GM10847 (cell line): ENCODE measurements around the gene CDK5RAP2.

ENCODE experiments used
- POLR2A ChIP-seq: IDR thresholded peaks from 2 replicates; pipeline ENCODE4 v1.6.1; 2011; ENCODE audit not compliant: insufficient read length; ENCODE audit errors: extremely low read depth

CDK5RAP2 gene

DNA sequence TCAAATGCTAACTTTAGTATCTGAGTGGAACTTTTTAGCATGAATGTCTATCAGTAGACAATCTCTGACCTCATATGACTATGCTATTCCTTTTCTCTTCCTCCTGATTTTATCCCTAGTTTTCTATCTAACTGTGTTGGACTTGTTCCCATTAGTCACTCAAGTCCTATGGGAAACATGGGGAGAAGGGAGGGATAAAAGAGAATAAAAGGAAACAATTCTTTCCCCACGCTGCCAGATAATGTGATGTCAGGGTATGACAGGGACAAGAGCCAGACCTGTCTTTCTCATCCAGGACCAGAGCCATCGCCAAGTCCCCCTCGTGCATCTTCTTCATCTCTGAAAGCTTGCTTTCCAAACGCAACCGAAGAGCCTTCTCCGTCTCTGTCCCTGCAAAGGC lies 43.9 kb downstream of the CDK5RAP2 start:
- TF ChIP-seq POLR2A: no peak

DNA sequence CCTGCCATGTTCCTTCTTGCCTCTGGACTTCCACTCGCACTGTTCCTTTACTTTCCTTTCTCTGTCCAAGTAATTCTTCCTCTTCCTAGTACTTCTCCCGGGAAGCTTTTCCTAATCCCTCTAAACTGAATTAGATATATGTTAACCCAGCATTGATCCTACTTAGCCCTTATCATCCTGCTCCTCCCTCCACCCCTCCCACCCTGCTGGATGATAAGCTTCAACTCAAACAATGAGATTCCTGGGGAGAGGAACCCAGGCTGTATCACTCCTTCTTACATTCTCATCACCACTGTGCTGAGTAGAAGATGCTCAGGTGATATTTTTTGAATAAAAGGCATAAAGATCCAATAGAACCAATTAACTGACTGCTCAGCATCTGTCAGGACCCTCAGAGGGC lies 45.7 kb downstream of the CDK5RAP2 start:
- TF ChIP-seq POLR2A: no peak

DNA sequence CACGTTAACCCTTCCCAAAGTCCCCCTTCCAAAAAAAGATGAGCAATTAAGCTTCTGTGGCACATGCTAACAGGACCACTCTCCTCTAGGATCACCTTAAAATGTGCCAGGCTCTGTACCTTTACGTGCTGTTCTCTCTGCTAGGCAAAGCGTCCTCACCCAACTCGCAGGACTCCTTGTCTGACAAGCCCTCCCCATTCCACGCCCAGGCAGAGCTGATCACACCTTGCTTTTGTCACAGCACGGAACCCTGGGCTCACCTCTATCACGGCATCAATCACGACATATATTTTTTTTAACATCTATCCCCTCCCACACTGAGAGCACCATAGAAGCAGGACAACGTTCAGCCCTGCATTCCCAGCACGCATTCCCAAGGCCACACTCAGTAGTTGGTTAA lies 47.1 kb downstream of the CDK5RAP2 start:
- no peak for TF ChIP-seq POLR2A

DNA sequence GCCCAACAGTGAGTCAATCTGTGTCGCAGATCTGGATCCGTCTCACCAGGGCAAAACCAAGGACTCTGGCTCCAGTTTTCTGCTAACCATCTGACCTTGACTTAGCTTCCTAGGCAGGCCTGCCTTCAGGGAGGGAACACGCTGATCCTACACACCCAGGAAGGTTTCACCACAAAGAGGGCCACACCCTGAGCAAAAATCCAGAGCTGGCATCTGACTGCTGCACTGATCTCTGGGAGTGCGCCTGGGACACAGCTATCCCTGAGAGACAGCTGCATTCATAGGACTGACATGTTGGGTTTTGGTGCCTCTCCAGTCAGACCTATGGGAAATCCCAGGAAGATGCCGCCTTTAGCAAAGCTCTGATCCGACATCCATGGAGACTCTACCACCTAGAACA lies 47.5 kb downstream of the CDK5RAP2 start:
- TF ChIP-seq POLR2A: no peak

DNA sequence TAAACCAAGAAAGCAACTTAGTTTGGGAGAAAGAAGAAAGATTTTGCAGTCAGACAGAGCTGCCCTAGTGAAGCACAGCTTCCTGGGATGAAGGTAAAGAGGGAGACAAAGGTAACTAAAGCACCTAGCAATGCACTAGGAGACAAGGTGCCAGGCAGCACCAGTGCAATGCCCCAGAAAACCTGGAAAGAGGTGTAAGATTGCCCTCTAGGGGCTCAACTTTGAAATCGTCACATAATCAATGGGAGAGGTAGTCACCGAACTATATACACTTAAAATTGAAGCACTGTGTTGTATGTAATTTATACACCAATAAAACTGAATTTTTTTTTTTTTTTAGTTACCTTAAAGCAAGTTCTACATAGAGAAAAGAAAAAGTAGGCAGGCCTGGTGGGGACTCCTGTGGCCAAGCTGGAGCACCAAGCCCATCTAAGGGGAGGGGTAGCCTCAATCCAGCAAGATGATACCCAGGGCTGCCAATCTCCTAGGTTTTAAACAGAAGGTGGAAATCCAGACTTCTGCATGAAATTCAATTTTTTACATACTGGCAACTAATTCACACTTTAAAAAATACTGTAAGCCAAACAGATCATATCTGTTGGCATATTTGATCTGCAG lies 48.2 kb downstream of the CDK5RAP2 start:
- TF ChIP-seq POLR2A: no peak

DNA sequence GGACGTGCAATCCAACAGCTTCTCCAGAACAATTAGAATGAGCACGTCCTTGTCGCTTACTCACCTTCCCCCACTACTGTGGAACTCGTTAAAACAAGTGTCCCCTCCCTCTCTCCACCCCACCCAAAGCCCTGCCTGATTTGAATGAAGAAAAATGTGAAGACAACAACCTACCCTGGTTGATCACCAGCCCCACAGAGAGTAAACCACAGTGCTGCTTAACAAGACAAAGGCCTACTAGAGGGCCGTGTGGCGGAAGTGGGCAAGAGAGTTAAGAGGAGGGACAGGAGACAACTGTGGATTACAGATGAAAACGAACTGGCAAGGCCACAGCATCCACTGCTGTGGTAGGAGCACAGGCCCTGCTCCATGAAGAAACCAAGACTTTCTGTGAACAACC lies 51.1 kb downstream of the CDK5RAP2 start:
- no peak for TF ChIP-seq POLR2A

DNA sequence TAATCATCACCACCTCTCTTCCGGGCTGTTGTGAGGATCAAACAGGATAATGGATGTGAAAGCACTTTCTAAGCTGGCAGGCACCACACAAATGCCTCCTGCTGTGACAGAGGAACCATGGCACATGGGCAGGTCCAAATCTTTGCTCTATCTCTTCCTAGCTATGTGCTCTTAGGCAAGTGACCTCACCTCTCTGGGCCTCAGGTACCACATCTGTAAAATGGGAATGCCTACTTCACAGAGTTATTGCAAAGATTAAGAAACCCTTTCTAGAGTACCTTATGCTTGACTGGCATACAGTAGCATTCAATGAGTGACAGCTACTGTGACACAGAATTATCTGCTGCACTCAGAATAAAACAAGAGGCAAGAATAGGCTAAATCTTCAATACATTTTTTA lies 51.6 kb downstream of the CDK5RAP2 start:
- no peak for TF ChIP-seq POLR2A

DNA sequence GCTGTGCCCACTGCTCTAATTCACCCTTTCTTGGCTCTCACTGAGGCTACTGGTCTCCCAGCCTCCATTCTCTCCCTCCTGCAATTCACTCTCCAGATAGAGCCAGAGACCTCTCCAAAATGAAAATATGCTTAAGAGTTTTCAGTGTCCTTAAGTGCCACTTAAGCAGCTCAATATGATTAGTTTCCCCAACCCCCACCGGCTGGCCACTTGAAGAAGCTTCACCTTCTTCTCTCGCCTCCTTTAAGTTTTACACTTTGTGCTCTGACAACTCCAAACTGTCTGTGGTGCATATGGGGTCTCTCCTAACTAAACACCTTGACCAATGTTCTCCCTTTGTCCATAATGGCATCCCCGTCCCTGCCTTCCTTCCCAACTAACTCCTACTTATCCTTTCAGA lies 53.4 kb downstream of the CDK5RAP2 start:
- TF ChIP-seq POLR2A: no peak

DNA sequence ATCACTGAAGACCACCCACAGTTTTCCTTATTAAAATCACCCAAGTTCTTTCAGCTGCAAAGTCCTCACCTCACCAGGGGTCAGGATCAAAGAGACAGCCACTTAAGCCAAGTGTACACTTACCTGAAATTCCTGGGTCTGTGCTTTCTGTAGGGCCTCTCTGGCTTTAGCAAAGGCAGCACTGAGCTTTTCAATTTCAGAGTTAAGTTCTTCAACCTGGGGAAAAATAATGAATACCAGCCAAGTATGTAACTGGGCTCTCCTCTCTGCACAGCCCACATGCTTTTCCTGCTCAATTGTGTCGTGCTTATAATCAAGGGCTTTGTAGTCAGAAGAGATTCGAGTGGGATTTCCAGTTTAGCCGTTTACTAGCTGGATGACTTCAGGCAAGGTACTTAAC lies 55.1 kb downstream of the CDK5RAP2 start:
- no peak for TF ChIP-seq POLR2A

DNA sequence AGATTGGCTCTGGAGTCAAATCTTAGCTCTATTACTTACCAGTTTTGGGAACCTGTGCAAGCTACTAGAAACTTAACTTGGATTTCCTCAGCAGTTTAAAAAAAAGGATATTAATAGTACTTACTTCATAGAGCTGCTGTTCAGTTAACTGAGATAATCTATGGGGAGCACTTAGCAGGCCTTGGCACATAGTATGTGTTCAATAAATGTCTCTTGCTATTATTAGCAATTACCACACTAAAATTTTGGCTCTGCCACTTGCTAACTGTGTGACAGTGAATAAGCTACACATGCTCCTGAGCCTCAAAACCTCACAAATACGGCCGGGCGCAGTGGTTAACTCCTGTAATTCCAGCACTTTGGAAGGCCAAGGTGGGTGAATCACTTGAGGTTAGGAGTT lies 55.9 kb downstream of the CDK5RAP2 start:
- TF ChIP-seq POLR2A: no peak

DNA sequence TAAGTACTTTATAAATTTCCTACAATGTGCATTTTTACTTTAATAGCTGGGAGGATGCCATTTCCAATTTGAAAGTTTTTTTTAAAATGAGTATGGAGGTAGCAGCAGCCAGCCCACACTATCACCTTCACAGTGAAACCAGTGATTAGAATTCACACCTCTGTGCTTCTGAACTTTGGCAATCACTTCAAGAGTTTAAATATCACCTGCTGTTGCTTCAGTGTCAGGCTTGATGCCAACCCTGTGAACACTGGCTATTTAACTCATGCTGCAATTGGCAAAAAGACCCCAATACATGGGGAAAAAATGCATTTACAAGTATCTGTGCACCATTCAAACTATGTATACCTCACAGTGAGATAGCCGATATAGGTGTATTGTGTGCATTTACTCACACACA lies 57.4 kb downstream of the CDK5RAP2 start:
- TF ChIP-seq POLR2A: no peak

DNA sequence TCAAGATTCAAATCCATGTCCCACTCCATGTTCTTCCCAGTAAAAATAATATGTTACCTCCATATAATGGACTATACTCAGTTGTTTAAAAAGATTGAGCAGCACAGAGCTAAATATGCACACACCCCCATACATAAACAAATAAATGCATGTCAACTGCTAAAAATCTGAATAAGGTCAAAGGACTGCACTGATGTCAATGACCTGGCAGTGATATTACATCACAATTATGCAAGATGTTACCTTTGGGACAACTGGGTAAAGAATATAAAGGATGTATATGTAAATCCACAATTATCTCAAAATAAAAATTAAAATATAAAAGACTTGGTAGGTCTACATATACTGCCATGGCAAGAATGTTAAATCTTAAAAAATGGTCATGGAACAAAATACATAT lies 57.9 kb downstream of the CDK5RAP2 start:
- no peak for TF ChIP-seq POLR2A

DNA sequence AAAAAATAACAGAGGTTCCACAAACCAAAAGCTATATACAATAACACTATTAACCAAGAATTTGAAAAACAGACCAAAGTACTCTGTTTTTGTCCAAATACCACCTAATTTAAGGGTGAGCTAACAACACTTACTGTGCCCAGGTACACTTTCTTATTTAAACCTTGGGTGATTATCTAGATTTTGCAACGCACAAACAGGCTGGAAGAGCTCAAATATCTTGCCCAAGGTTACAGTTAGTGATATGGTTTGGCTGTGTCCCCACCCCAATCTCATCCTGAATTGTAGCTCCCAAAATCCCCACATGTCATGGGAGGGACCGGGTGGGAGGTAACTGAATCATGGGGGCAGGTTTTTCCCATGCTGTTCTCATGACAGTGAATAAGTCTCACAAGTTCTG lies 58.9 kb downstream of the CDK5RAP2 start:
- TF ChIP-seq POLR2A: no peak

DNA sequence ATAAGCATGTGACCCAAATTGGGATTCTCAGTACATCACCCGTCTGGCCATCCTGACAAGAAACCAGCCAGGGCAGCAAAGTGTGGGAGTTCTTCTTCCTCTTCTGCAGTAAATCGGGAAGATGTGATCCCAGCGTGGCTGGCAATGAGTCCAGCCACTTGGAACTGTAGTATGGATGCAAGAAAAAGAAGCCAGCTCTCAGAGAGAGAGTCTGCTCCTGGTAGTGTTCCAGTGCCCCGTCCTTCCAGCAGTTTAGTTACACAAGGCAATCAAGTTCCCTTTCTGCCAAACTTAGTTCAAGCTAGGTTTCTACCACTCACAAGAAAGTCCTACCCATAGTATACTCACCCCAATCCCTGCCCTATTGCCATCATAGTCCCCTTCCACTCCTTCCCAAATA lies 65.6 kb downstream of the CDK5RAP2 start:
- no peak for TF ChIP-seq POLR2A

DNA sequence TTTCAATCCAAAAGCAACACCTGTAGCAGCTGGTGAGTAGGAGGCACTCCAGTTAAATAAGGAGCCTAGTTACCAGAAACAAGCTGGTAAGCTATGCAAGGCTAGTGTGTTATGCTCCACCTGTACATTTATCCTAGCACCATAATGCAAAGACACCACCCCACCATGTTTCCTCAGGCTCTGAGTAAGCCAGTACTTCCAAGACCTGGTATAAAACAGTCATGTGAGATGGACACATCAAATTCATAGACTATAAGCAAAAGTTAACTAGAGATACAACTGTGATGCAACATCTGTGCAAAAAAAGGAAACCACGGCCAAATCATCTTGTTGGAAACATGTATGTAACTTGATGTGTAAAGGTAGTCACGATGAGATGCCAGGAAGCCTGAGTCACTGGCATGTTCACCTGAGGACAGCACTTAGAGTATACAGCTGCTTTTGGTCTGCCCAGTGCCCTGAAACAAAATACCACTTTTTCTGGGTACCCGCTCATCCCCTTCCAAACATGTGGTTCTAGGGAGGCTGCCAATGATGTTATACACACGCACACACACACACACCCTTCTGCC lies 66.1 kb downstream of the CDK5RAP2 start:
- no peak for TF ChIP-seq POLR2A

DNA sequence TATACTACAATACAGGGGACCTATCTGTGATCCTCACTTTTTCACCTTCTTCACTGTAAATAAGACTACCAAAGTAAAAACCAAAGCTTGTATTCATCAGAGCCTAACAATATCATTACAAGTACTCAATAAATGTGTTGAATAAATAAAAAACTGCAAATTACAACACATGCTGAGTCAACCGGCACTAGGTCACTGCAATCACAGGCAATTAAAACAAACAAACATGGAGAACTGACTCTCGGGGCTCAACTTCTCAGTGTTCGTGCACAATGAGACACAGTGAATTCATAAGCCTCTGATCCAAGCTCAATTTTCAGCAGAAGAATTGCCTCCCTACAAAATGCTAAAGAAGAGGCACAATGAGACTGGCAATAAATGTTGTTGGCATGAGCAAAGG lies 69.2 kb downstream of the CDK5RAP2 start:
- no peak for TF ChIP-seq POLR2A

DNA sequence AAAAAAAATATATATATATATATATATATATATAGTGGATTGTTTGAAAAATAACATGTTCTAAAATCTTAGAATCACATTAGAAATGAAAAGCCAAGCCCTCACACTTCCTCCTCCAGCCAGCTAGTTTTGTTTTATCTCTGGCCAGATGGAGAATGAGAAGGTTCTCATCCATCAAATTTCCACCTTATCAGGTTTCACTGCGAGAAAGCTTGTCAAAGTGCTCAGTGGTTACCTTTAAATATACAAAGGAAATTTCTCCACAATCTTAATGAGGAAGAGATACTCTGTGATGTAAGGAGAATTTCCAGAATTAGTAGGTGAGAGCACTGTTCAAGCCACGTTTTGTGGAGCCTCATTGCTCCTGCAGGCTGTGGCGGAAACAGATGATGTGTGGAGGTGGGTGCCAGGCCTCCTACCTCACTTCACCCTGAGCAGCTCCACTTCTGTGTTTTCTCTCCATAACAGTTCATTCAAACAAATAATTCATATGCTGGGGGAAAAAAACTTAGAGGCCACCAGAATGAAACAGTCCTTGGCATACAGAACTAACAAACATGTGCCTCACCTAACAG lies 71.9 kb downstream of the CDK5RAP2 start:
- TF ChIP-seq POLR2A: no peak
